ENCODE measurements around the gene EIF1AD.
A peak's percentile ranks its signal among the peaks of the same experiment; 100 is the strongest.
"Not testable (repeated sequence)": the region's sequence is repeated elsewhere in the genome, so short reads cannot be mapped to it uniquely, and the experiment has no call there.

EIF1AD gene

GRCh38 chr11:66001942-66002647 is at the start of gene EIF1AD, which contains the start of gene BANF1:
TSS of gene EIF1AD (minus strand) at chr11:66002157. CDS start at chr11:66000389, 1,768 bp downstream.
TSS of gene BANF1 (plus strand) at chr11:66002503. CDS start at chr11:66003251, 748 bp downstream.
- DNase-seq (ENCODE audit: low spot score): peak; percentile 95

- no peak for DNase-seq (ENCODE audit: low spot score)
These were observed 49.4 kb upstream of the EIF1AD start for GRCh38 chr11:66051371-66051765.

- DNase-seq (ENCODE audit: low spot score): no peak
These were observed 48.7 kb upstream of the EIF1AD start for GRCh38 chr11:66050581-66051231.

GRCh38 chr11:66048547-66049323 is 46.8 kb upstream of the EIF1AD start, which contains the start of gene GAL3ST3:
TSS of gene GAL3ST3 (minus strand) at chr11:66049161. CDS start at chr11:66045415, 3,746 bp downstream.
- no peak for DNase-seq (ENCODE audit: low spot score)

GRCh38 chr11:66047541-66048365 is 45.8 kb upstream of the EIF1AD start:
- no peak for DNase-seq (ENCODE audit: low spot score)

- DNase-seq (ENCODE audit: low spot score): no peak
These were observed 44.9 kb upstream of the EIF1AD start for GRCh38 chr11:66046901-66047300.

GRCh38 chr11:66045177-66045639 is 43.3 kb upstream of the EIF1AD start:
- peak; percentile 81 for DNase-seq (ENCODE audit: low spot score)

GRCh38 chr11:66044757-66045156 is 42.8 kb upstream of the EIF1AD start:
- peak; percentile 57 for DNase-seq (ENCODE audit: low spot score)

- no peak for DNase-seq (ENCODE audit: low spot score)
These were observed 41.3 kb upstream of the EIF1AD start for GRCh38 chr11:66042996-66043906.

GRCh38 chr11:66042227-66042995 is 40.5 kb upstream of the EIF1AD start:
- DNase-seq (ENCODE audit: low spot score): no peak

GRCh38 chr11:66039765-66040164 is 37.8 kb upstream of the EIF1AD start:
- no peak for DNase-seq (ENCODE audit: low spot score)

GRCh38 chr11:66037327-66037726 is 35.4 kb upstream of the EIF1AD start:
- DNase-seq (ENCODE audit: low spot score): no peak

GRCh38 chr11:66036334-66036710 is 34.4 kb upstream of the EIF1AD start:
- no peak for DNase-seq (ENCODE audit: low spot score)

- no peak for DNase-seq (ENCODE audit: low spot score)
These were observed 33.8 kb upstream of the EIF1AD start for GRCh38 chr11:66035653-66036333.

- DNase-seq (ENCODE audit: low spot score): no peak
These were observed 31.2 kb upstream of the EIF1AD start for GRCh38 chr11:66032957-66033735.

- no peak for DNase-seq (ENCODE audit: low spot score)
These were observed 24.1 kb upstream of the EIF1AD start, which contains the start of gene CATSPER1 for GRCh38 chr11:66026017-66026529. TSS of gene CATSPER1 (minus strand) at chr11:66026479. CDS start at chr11:66026379, 100 bp downstream.

GRCh38 chr11:66023186-66023440 is 21.2 kb upstream of the EIF1AD start:
- DNase-seq (ENCODE audit: low spot score): not testable (repeated sequence)

Data from CD4-positive, alpha-beta T cell treated with Interleukin-15 for 4 hours (primary cell).